Fibroblast of peridontal ligament (primary cell): ENCODE results near the gene CEL.
A peak's percentile ranks its signal among the peaks of the same experiment; 100 is the strongest.
"Not testable (repeated sequence)": the region's sequence is repeated elsewhere in the genome, so short reads cannot be mapped to it uniquely, and the experiment has no call there.

Experiments used
- DNase-seq: peaks from one replicate; pipeline ENCODE4 v3.0.0-alpha.2; 2010; ENCODE audit errors: extremely low read depth

Gene CEL

GRCh38 chr9:133086212-133086860, 24.6 kb downstream of the CEL start:
- not testable (repeated sequence) for DNase-seq

GRCh38 chr9:133086894-133087293, 25.1 kb downstream of the CEL start:
- no peak for DNase-seq

GRCh38 chr9:133087429-133088145, 25.8 kb downstream of the CEL start:
- DNase-seq = no peak

GRCh38 chr9:133088146-133088750, 26.5 kb downstream of the CEL start:
- no peak for DNase-seq

GRCh38 chr9:133088756-133089155, 27.0 kb downstream of the CEL start:
- DNase-seq = no peak

- DNase-seq = no peak
These were observed 27.5 kb downstream of the CEL start for GRCh38 chr9:133089271-133089671.

- DNase-seq = no peak
These were observed 28.4 kb downstream of the CEL start for GRCh38 chr9:133090187-133090586.

GRCh38 chr9:133090752-133091385, 29.1 kb downstream of the CEL start:
- no peak for DNase-seq

- not testable (repeated sequence) for DNase-seq
These were observed 32.6 kb downstream of the CEL start for GRCh38 chr9:133094351-133094750.

- no peak for DNase-seq
These were observed 33.1 kb downstream of the CEL start for GRCh38 chr9:133094842-133095393.

GRCh38 chr9:133098104-133098754, 36.4 kb downstream of the CEL start:
- no peak for DNase-seq

- no peak for DNase-seq
These were observed 37.1 kb downstream of the CEL start for GRCh38 chr9:133098871-133099270.

- DNase-seq = no peak
These were observed 38.1 kb downstream of the CEL start for GRCh38 chr9:133099726-133100505.

- DNase-seq = no peak
These were observed 39.0 kb downstream of the CEL start for GRCh38 chr9:133100506-133101355.

GRCh38 chr9:133101356-133102189, 39.8 kb downstream of the CEL start:
- DNase-seq = no peak

GRCh38 chr9:133102190-133103021, 40.6 kb downstream of the CEL start:
- DNase-seq = no peak

- peak; percentile 23 for DNase-seq
These were observed 41.6 kb downstream of the CEL start for GRCh38 chr9:133103183-133103986.
